SKM-1 (cell line): ENCODE results near the gene CGNL1.
A peak's percentile ranks its signal among the peaks of the same experiment; 100 is the strongest.

ENCODE experiments used
- DNase-seq: peaks from one replicate; lab custom pipeline; 2025; ENCODE audit not compliant: unreplicated experiment; lab: John Stamatoyannopoulos, UW

Gene CGNL1

GRCh38 chr15:57544848-57545480 lies 168.7 kb downstream of the CGNL1 start:
- DNase-seq, result no peak

- no peak for DNase-seq
Observed at GRCh38 chr15:57545995-57546394, 169.7 kb downstream of the CGNL1 start.

DNA sequence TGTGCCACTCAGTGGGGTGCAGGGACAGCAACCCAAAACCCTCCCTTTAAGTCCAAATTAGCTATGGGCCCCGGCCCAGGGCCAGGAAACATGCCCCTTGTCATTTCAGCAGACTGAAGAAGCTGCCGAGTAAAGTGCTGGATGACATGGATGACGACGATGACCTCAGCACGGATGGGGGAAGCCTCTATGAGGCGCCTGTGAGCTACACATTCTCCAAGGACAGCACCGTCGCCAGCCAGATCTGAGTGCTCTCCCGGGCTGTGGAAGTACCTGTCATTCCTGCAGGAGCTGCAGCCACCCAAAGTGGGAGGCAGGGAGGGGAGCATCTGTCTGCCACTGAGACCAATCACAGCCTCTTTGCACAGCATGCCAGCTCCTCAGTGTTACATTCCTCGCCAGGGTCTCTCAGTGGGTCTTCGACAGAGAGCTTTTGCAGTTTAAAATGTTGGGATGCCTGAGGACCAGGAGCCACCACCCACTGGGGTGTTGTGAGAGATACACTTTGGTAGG lies 171.0 kb downstream of the CGNL1 start:
- no peak for DNase-seq

GRCh38 chr15:57548351-57548750 lies 172.0 kb downstream of the CGNL1 start:
- no peak for DNase-seq

DNA sequence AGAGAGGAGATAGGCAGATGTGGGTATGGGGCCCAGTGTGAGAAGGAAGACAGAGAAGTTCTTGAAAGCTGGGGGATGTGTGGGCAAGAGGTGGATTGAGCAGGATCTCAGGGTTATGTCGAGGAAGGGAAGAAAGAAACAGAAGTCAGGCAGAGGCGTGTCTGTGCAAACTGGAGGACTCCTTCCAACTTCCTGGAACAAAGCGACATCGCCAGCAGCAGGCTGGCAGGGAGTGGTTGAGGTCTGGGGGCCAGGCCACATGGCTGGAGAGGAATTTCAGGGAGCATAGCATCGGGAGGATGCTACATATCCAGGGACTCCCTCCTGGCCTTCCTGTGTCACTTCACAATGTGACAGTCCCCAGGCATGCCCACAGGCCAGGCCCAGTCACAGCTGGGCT lies 172.5 kb downstream of the CGNL1 start:
- DNase-seq, result no peak

DNA sequence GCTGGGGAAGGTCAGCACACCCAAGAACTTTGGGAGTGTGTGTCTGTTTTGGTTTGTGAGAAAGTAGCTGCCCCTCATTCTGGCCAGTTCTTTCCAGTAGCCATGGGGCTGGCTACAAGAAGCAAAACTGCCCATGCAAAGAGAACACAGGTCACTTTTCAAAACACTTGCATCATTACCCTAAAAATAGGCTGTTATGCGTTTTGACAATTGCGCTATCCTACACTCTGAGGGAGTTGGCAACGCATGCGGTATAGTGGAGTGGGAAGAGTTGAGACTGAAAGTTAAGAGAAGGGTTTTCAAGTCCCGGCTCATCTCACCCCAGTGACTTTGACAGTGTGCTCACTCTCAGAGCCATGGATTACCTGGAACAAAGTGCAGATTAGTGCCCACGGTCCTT lies 173.6 kb downstream of the CGNL1 start:
- DNase-seq, result no peak

DNA sequence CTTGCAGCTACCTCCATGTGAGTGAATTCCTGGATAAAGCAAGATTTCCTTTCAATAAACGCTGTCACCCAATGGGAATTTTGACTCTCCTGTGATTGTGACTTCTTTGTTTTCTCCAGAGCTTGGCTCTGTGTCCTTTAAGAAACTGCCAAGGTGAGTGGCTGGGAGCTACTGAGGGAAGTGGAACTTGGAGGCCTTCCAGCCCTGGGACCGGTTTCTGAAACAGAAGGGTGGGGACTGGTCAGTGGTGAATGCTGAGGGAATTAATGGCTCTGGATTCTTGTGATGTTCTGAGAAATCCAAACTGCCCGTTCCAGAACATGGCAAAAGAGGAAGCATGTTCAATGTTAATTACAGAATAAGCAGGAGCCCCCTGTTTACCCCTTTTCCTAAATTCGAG lies 174.3 kb downstream of the CGNL1 start:
- no peak for DNase-seq

- no peak for DNase-seq
Observed at GRCh38 chr15:57551715-57552677, 175.7 kb downstream of the CGNL1 start.

DNA sequence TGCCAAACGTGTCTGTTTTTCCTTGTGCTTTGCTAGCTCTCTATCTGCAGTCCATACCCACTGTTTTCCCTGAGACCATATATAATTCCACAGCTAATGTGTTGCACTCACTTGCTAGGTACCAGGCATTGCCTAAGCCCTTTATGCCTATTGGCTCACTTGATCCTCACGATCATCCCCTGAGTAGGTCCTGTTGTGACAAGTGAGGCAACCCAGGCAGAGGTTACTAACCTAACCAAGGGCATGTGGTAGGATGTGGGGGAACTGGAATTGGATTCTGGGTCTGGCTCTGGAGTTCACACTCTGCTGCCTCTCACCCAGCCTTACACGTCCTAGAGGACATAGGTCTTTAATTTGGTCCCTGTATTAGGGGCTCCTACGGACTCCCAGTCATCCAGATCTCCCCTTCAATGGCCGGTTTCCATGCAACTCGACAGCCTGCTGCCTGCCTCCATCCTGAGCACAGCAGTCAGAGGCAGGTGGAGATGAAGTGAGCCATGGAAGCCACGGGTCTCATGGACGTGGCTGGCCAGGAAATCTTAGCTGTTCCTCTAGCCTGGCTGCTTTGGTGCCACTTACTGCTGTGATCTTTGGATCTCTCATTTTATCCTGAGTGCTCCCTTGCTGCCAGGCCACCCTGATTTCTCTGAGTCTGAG lies 176.5 kb downstream of the CGNL1 start:
- no peak for DNase-seq

DNA sequence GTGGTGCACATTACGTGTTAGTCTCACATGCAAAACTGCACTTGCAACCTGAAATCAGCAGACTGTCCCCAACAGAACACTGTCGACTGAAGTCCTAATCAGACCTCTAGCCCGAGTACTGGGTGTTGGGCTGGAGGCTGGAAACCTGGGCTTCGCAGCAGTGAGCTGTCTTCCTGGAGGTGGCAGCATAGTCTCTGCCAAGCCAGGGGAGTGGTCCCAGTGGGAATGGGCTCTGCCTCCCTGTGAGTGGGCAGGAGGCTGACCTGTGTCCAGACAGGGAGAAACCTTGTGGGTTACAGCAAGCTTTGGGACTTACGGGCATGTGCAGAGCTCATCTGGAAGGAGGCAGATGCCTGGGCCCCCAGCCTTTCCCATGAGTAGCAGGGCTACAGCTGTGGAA lies 177.2 kb downstream of the CGNL1 start:
- no peak for DNase-seq

GRCh38 chr15:57554063-57554811 lies 177.9 kb downstream of the CGNL1 start:
- DNase-seq, result no peak

DNA sequence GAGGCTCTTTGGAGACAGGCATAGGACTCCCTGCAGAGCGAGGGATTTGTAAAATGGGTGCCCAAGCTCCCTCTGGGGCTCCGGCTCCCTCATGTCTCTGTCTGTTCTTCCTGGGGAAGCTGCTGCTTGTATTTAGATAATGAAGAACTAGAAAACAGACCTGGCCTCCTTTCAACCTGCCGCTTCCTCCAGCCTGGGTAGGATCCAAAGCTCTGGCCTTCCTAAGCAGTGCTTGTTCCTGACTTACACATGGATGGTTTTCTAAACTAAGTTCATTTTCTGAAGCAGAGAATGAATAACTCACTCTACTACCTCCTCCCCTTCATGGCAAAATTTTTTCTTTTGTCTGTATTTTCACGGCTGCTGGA lies 178.5 kb downstream of the CGNL1 start:
- DNase-seq, result no peak

DNA sequence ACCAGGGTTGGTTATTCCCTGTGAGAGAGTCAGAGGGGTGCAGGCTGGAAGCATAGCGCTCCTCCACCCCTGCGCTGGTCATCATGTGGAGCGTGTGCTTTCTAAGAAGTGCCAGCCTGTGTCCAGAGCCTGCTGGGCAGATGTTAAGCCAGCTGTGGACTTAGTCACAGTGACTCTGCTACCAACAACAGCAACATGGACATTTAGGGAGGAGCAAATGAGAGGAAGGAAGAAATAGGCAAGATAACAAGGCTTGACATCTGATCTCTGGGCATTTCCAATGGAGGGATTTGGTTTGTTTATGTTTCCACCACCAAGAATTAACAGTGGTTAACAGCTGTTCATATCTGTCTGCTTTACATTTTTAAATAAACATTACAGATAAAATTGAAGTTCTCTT lies 179.0 kb downstream of the CGNL1 start:
- DNase-seq, result no peak

GRCh38 chr15:57556040-57556439 lies 179.7 kb downstream of the CGNL1 start:
- no peak for DNase-seq

GRCh38 chr15:57557267-57557666 lies 181.0 kb downstream of the CGNL1 start:
- DNase-seq, result no peak

GRCh38 chr15:57557810-57558209 lies 181.5 kb downstream of the CGNL1 start:
- no peak for DNase-seq

GRCh38 chr15:57559875-57560274 lies 183.6 kb downstream of the CGNL1 start:
- DNase-seq, result peak; percentile 30

DNA sequence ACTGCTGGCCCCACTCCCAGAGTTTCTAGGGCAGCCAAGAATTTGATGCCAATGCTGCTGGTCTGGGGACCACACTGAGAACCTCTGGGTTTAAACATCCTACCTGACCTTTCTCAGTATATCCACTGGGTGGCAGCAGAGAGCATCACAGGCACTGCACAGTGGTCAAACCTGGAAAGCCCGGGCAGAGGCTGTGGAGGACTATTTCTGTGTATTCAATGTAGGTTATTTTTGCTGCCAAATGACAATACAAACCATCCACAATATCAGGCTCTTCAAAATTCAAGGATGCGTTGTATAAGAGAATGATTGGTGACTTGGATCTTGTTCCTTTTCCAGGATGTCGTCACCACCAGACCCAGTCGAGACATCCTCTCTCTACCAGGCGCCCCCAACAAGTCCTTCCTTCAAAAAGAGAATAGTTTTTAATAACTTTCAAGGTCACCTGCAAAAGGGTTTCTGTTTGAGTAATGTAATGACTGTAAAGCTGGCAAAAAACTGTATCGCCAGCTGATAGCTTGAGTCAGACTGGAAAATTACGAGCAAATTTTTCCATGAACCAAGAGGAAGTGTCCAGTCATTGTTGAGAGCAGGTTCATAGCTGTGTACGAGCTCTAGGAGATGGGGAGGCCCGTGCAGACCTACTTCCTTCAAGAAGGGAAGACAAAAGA lies 184.9 kb downstream of the CGNL1 start:
- DNase-seq, result peak; percentile 57

GRCh38 chr15:57562196-57562769 lies 186.0 kb downstream of the CGNL1 start:
- no peak for DNase-seq

- DNase-seq, result no peak
Observed at GRCh38 chr15:57563416-57563815, 187.1 kb downstream of the CGNL1 start.
